Large intestine (tissue), 3 donors: ENCODE data around the gene CMC2. TPM values are rescaled to one million over a fixed set of nuclear protein-coding genes. Genes with fewer than 3 reads are reported as not detected.

Experiments
- DNase-seq, 2 donors: peaks; one replicate each; pipeline versions ENCODE4 v3.0.0 to v3.0.0-alpha.2; 2013
- H3K27ac ChIP-seq: one replicate; pipeline ENCODE4 v1.5.1; 2013; ENCODE audit warnings: low read length
- H3K27me3 ChIP-seq: 2 replicates; pipeline ENCODE4 v1.6.1; 2013; ENCODE audit warnings: low read length; ENCODE audit not compliant: control insufficient read depth, insufficient read depth
- H3K36me3 ChIP-seq: 2 replicates; pipeline ENCODE4 v1.6.1; 2013; ENCODE audit warnings: low read length; ENCODE audit not compliant: control insufficient read depth, insufficient read depth
- H3K4me1 ChIP-seq: one replicate; pipeline ENCODE4 v1.6.1; 2013; ENCODE audit warnings: low read length; ENCODE audit not compliant: control insufficient read depth, insufficient read depth
- H3K4me3 ChIP-seq: one replicate; pipeline ENCODE4 v1.5.1; 2013; ENCODE audit warnings: low read length
- H3K9me3 ChIP-seq: one replicate; pipeline ENCODE4 v1.6.1; 2013; ENCODE audit warnings: mild to moderate bottlenecking, low read depth, low read length, moderate library complexity; ENCODE audit not compliant: control insufficient read depth
- WGBS: methylation state at CpG from one replicate; pipeline ENCODE4 v1.1.5; 2013; ENCODE audit warnings: low lambda C conversion rate; ENCODE audit not compliant: insufficient coverage; 5-methylcytosine and 5-hydroxymethylcytosine counted together
- polyA plus RNA-seq: library from polyadenylated mRNA; unstranded; fragments of 120-200 nt; gene quantifications from one replicate; pipeline ENCODE4 v1.2.1, GENCODE V29; 2013

The CMC2 gene
- polyA plus RNA-seq, 1 donor = 56.1 TPM

DNA sequence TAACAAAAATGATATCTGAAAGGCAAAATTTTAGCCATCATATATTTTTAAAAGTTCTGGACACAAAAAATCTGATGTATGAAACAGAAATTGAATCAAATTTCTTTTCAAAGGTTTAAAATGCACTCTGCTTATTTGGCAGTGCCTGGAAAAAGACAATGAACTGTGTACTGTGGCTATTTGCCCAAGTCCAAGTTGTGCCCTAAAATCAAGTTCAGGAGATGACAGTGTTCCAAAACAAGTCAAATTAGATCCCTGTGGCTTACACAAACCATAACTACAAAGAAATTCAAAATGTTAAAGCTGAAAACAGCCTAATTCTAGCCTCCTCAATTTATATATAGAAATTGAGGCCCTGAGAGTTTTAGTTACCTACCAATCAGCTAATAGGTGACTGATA, 25.6 kb downstream of the CMC2 start:
- Histone ChIP-seq H3K27me3 (no peaks in the 10 kb centered on the region), H3K27ac (no peak overlapping the region), H3K36me3 (peaks cover 6% of the 10 kb centered on the region), H3K4me3 (no peak overlapping the region), H3K4me1 (no peaks in the 10 kb centered on the region), H3K9me3 (no peaks in the 10 kb centered on the region)
- no peak for DNase-seq

DNA sequence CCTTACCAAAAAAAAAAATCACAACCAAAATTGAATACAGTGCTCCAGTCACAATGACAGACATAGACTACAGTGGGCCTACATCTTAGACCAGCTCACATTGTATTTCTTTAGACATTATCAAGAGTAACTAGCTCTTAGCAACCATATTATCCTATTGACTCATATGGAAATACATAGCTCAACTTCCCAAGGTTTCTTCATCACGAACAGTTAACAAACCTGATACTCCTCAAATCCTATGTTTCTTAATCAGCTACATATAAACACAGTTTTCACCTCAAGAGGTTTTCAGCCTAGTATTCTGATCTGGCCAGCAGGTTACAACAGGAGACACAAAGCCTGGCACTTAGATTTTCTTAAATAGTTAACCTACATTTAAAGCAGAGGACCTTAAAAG, 29.7 kb downstream of the CMC2 start:
- no peak overlapping the region for H3K27ac ChIP-seq
- no CpG with 5 or more reads among the region's 1 CpG for WGBS
- H3K4me1 ChIP-seq = no peaks in the 10 kb centered on the region
- no peak overlapping the region for H3K4me3 ChIP-seq
- H3K36me3 ChIP-seq = peaks cover 9% of the 10 kb centered on the region
- DNase-seq = no peak
- no peaks in the 10 kb centered on the region for H3K9me3 ChIP-seq
- no peaks in the 10 kb centered on the region for H3K27me3 ChIP-seq

DNA sequence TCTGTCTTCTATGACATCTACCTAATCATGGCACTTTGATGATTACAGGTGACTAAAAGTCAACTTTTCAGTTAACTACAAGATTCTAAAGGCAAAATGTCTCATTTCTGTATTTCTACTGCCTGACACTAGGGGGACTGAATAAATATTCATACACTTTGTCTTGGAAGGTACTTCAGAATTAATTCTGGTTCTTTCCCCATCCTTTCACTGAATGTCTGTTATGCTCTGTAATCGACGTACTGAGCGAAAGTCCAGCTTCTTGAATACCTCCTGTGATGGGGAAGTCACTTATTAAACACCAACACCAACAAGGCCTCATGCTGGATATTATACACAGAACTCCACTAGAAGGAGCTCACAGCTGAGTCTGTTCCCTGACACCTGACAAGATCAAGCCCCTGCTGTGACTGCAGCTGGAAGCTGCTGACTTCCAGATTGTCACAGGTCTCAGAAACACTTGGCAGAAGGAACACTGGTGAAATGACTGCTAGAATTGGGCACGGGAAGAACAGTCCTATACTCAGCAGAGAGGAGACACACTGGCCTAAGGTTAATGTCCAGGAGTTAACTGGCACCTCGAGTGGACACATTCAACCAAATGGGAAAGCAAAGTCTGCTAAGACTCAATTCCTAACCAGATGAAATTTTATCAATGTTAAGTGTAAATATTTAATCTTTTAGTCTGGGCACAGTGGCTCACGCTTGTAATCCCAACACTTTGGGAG, 31.9 kb downstream of the CMC2 start:
- Histone ChIP-seq H3K36me3 (peaks cover 5% of the 10 kb centered on the region), H3K9me3 (no peaks in the 10 kb centered on the region), H3K27me3 (no peaks in the 10 kb centered on the region), H3K4me3 (no peak overlapping the region), H3K4me1 (no peaks in the 10 kb centered on the region), H3K27ac (no peak overlapping the region)
- DNase-seq = no peak
- no CpG with 5 or more reads among the region's 6 CpGs for WGBS

DNA sequence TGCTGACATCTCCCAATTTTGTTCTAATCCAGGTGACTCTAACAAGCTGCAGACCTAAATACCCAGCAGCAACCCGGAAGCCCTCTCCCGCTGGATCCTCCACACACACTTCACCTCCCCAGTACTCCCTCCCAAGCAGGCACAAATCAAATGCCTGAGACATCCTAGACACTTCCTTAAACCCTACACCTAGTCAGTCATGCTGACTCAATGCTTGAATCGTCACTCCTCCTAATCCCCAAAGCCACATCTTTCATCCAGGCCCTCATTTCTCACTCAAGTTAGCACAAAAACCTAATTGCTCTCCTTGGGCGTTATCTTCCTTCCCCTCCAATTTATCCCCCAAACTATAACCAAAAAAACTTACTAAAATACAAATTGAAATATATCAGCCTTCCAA, 32.7 kb downstream of the CMC2 start:
- Histone ChIP-seq H3K4me3 (no peak overlapping the region), H3K27ac (no peak overlapping the region), H3K9me3 (no peaks in the 10 kb centered on the region), H3K27me3 (no peaks in the 10 kb centered on the region), H3K36me3 (peaks cover 3% of the 10 kb centered on the region), H3K4me1 (no peaks in the 10 kb centered on the region)
- WGBS = 86% methylated on average over 1 of the region's 4 CpGs
- no peak for DNase-seq

DNA sequence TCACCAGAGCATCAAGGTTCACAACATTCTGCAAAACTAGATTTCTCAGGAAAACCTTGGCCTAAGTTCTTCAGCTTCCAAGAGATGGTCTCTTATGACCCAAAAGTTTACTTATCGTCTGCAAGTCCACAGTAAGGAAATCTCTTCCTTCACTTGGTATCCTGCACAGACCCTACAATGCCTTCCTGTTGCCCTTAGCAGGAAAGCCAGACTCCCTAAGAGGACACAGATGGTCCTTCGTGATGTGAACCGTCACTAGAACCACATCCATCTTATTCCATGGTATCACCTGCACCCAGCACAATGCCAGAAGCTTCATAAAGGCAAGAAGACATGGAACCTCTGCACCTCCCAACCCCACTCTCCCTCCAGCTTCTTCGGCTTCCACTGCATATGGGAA, 34.1 kb downstream of the CMC2 start:
- no peaks in the 10 kb centered on the region for H3K9me3 ChIP-seq
- H3K27ac ChIP-seq = no peak overlapping the region
- H3K4me1 ChIP-seq = no peaks in the 10 kb centered on the region
- H3K36me3 ChIP-seq = peaks cover 3% of the 10 kb centered on the region
- H3K27me3 ChIP-seq = no peaks in the 10 kb centered on the region
- no peak for DNase-seq
- H3K4me3 ChIP-seq = no peak overlapping the region
- no CpG with 5 or more reads among the region's 4 CpGs for WGBS

DNA sequence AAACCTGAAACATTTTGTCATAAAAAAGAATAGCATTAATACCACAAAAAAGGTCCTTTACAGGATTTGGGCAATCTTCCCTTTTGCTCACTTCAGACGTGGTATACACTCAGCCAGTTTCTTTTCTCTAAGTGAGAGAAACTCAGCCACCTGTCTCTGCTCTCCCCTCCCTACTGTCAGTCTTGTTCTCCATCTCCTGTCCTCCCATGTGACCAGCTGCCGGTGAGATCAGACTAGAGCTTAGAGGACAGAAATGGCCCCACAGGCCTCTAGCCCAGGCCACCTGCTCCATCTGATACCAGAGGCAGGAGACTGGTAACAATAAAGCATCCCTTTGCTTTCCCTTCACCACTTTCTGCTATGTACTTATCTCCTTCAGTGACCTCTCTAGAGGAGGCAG, 34.9 kb downstream of the CMC2 start:
- WGBS = no CpG with 5 or more reads among the region's 2 CpGs
- peaks cover 3% of the 10 kb centered on the region for H3K36me3 ChIP-seq
- no peak for DNase-seq
- no peak overlapping the region for H3K4me3 ChIP-seq
- no peaks in the 10 kb centered on the region for H3K9me3 ChIP-seq
- H3K27me3 ChIP-seq = no peaks in the 10 kb centered on the region
- H3K27ac ChIP-seq = no peak overlapping the region
- H3K4me1 ChIP-seq = no peaks in the 10 kb centered on the region

DNA sequence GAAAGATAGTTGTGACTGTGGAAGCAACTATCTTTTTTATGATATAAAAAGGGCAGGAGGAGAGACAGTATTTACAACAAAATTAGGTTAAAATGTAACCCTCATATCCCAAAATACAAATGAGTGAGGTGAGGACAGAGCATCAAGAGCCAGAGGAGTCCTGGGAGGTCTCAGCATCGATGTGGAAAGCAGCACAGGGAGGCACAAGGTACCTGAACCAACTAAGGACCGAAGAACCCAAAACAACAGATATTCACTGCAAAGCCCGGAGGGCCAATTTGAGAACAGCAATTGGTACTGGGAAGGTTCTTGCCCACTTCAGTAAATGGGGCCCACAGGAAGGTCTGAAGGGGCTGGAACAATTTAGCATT, 37.6 kb downstream of the CMC2 start:
- H3K27ac ChIP-seq = no peak overlapping the region

DNA sequence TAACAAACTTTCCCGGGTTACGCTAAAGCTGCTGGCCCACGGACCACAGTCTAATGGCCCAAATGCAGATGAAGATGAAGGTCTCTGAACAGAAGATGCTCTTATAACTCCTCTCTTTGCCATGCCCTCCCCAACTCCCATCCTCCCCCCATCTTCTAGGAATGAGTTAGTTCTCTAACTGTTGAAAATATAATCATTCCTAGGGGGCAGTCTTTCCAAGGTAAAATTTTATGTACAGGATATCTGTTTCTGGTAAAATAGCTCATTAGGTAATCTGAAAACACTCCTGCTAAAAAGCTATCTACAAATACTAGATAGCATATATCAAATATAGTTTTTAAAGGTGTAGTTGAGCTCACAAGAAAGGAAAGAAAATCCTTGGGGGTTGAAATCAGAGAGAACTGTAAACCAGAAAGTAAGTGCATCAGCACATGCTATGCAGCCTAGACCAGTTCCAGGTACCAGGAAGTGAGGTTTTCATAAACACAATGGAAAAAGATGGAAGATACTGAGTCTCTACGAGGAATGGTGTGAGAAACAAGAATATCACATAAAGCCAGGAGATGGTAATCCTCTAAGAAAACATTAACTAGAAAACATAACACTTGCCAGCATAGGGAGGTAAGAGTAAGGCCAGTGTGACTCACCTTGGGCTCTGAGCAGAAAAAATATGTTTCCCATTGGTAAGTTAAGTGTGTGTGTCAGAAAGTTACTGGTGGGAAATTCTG, 38.1 kb downstream of the CMC2 start:
- Histone ChIP-seq H3K9me3 (no peaks in the 10 kb centered on the region), H3K27ac (no peak overlapping the region), H3K4me1 (no peaks in the 10 kb centered on the region), H3K4me3 (no peak overlapping the region), H3K36me3 (no peaks in the 10 kb centered on the region), H3K27me3 (no peaks in the 10 kb centered on the region)
- 20% methylated on average over 1 of the region's 4 CpGs for WGBS
- DNase-seq = peak in 1 of 2 donors; percentile 19

More for the DNA sequence above, 37.6 kb downstream of the CMC2 start:
- Histone ChIP-seq H3K36me3 (no peaks in the 10 kb centered on the region), H3K27me3 (no peaks in the 10 kb centered on the region), H3K4me1 (no peaks in the 10 kb centered on the region), H3K4me3 (no peak overlapping the region), H3K9me3 (no peaks in the 10 kb centered on the region)
- WGBS = 100% methylated on average over 2 of the region's 3 CpGs
- DNase-seq = no peak

DNA sequence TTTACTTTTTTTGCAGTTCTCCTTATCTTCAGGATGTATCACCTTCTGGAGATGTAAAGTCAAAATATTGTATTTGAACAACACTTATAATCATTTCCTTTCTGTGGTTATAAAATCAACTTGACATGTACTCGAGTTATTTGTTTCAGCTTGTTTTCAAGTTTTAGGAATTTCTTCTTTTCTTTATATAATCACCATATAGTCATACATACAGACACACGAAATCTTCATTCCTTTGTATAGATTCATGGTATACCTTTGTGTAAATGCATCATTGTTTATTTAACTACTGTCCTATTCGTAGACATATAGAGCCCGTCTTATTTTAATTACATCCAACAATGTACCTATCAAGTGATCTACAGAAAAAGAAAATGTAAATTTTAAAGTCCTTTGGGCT, 40.1 kb downstream of the CMC2 start:
- H3K4me1 ChIP-seq = no peaks in the 10 kb centered on the region
- DNase-seq = no peak
- H3K36me3 ChIP-seq = no peaks in the 10 kb centered on the region
- 83% methylated on average over 1 of the region's 4 CpGs for WGBS
- no peak overlapping the region for H3K4me3 ChIP-seq
- H3K27me3 ChIP-seq = no peaks in the 10 kb centered on the region
- no peak overlapping the region for H3K27ac ChIP-seq
- no peaks in the 10 kb centered on the region for H3K9me3 ChIP-seq

DNA sequence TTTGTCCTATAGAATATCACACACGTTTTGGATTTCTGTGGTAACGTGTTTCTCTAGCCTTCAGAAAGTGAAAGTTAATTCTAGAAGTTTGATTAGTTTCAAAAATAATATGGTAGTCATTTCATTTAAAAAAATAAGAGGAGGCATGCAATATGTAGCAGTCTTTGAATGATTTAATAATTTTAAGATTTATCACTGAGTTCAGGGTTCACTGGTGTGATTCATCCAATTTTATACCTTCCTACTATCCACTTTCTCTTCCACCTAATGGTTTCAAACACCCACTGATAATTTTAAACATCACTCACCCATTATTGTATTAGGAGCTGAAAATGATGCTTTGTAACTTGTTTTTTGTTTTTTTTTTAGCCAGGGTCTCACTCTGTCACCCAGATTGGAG, 42.3 kb downstream of the CMC2 start:
- H3K27me3 ChIP-seq = no peaks in the 10 kb centered on the region
- H3K27ac ChIP-seq = no peak overlapping the region
- no peaks in the 10 kb centered on the region for H3K36me3 ChIP-seq
- DNase-seq = no peak
- no CpG with 5 or more reads among the region's 2 CpGs for WGBS
- H3K9me3 ChIP-seq = no peaks in the 10 kb centered on the region
- H3K4me1 ChIP-seq = no peaks in the 10 kb centered on the region
- H3K4me3 ChIP-seq = no peak overlapping the region

DNA sequence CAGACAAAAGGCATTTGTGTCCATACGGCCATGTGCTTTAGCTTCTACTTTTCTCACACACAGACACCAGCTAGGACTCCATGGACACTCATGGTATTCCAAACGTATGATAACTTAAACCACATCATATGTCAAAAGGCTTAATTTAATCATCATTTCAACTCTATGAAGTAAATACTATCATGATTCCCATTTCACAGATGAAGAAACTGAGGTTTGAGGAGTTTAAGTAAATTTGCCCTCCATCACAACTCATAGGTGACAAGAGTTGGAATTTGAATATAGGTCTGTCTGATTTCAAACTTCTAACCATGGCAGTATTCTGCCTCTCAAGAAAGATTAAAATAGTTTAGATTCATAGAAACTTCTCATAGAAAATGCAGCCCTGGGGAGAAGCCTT, 43.8 kb downstream of the CMC2 start:
- no peak for DNase-seq
- Histone ChIP-seq H3K9me3 (peaks cover 4% of the 10 kb centered on the region), H3K4me3 (no peak overlapping the region), H3K27ac (no peak overlapping the region), H3K27me3 (no peaks in the 10 kb centered on the region), H3K4me1 (no peaks in the 10 kb centered on the region), H3K36me3 (no peaks in the 10 kb centered on the region)
- no CpG with 5 or more reads among the region's 2 CpGs for WGBS
